Thyroid gland (tissue), 4 donors: ENCODE data around the gene NPC2. TPM values are rescaled to one million over a fixed set of nuclear protein-coding genes. Genes with fewer than 3 reads are reported as not detected.
A peak's percentile ranks its signal among the peaks of the same experiment; 100 is the strongest.

Experiments used
- DNase-seq, 2 donors: peaks; one replicate each; pipeline ENCODE4 v3.0.0-alpha.2; 2019
- H3K27ac ChIP-seq, 3 donors: fragments of 200-600 bp; sonication (generic); 1 replicate in 2 of 3; 2 replicates in 1 of 3; pipeline ENCODE4 v1.5.1; 2016 to 2019; ENCODE audit warnings: mild to moderate bottlenecking in 1 of 3, moderate library complexity in 1 of 3
- H3K27me3 ChIP-seq: fragments of 200-600 bp; sonication (generic); one replicate; pipeline ENCODE4 v1.5.1; 2019
- H3K36me3 ChIP-seq, 2 donors: fragments of 200-600 bp; sonication (generic); one replicate each; pipeline ENCODE4 v1.5.1; 2016 to 2019
- H3K4me1 ChIP-seq, 2 donors: fragments of 200-600 bp; sonication (generic); one replicate each; pipeline ENCODE4 v1.5.1; 2017 to 2019
- H3K4me3 ChIP-seq, 3 donors: fragments of 200-600 bp; sonication (generic); replicated peaks in 1 of 3; 1 replicate in 2 of 3; 2 replicates in 1 of 3; pipeline ENCODE4 v1.5.1; 2016; ENCODE audit warnings: mild to moderate bottlenecking in 1 of 3
- H3K9me3 ChIP-seq: fragments of 200-600 bp; sonication (generic); one replicate; pipeline ENCODE4 v1.5.1; 2017
- POLR2A ChIP-seq, 2 donors: fragments of 450-650 bp; IDR thresholded peaks; one replicate each; pipeline ENCODE4 v1.6.1; 2017; ENCODE audit warnings: antibody characterized with exemption in 2 of 2, mild to moderate bottlenecking in 2 of 2, moderate library complexity in 1 of 2
- WGBS, 2 donors: methylation state at CpG; one replicate each; pipeline ENCODE4 v1.1.5; 2017; 5-methylcytosine and 5-hydroxymethylcytosine counted together
- intact Hi-C: fragments of 100-400 bp; cut with DNase I; formaldehyde crosslinking; loops from one replicate; pipeline ENCODE4 v1.15.1; 2023
- total RNA-seq, 4 donors: library from RNA; depleted of rRNA; stranded (reverse); fragments of >200 nt; gene quantifications; one replicate each; pipeline ENCODE4 v1.2.3, GENCODE V29; 2016
- TF ChIP-seq, protein P1 (sequence below), 6 experiments: fragments of 200-600 bp in 3 of 6; fragments of 450-650 bp in 3 of 6; sonication (generic) in 3 of 6; IDR thresholded peaks; one replicate each; pipeline ENCODE4 v1.5.1; 2016 to 2019; ENCODE audit warnings: antibody characterized with exemption in 6 of 6, mild to moderate bottlenecking in 2 of 6, inconsistent platforms in 1 of 6, moderate library complexity in 1 of 6

NPC2 gene
- total RNA-seq, 4 donors from 2014 or later = 583 to 1,617 (median 793) TPM

DNA sequence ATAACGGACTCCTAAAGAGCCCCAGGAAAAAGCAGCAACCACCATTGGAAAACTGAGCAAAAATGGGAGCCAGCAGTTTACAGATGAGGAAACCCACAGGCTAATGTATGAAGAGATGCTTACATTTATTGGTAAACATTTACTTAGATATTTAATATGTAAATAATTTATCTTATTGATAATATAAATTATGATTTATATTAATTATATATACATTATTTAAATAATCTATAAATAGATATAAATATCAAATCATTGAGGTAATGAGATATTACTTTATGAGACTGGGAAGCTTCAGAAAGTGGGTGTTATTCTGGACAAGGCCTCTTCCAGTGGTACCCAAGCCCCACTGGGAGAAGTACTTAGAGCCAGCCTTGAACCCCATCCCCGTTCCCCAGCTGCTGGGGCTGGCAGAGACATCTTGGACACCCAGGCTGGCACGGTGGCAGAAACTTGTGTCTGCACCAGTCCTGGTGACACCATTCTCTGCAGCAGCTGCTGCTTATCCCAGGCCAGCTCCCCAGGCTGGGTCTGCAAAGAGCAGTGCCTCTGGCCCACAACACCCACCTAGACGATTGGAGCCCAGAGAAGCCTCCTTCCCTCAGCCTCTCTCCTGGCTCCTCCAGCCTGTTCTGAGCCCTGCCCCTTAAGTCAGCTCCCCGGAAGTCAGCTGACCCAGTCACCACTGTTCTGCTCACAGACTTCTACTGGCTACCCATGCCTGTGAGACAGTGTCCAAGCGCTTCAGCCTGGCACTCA is 26.4 kb upstream of the NPC2 start:
- Histone ChIP-seq H3K9me3 (no peaks in the 10 kb centered on the region), H3K4me3 (no peak overlapping the region), H3K27me3 (no peaks in the 10 kb centered on the region), H3K27ac (peak overlapping the region in 1 of 3 donors; percentile 28), H3K36me3 (peaks cover 3 to 4% of the 10 kb centered on the region in 2 donors), H3K4me1 (peaks cover 20 to 24% of the 10 kb centered on the region in 2 donors)
- intact Hi-C loops = no loop called here
- no peak for DNase-seq
- TF ChIP-seq POLR2A (IDR thresholded peaks at IDR 0.05) = no peak
- TF ChIP-seq, protein P1, sequence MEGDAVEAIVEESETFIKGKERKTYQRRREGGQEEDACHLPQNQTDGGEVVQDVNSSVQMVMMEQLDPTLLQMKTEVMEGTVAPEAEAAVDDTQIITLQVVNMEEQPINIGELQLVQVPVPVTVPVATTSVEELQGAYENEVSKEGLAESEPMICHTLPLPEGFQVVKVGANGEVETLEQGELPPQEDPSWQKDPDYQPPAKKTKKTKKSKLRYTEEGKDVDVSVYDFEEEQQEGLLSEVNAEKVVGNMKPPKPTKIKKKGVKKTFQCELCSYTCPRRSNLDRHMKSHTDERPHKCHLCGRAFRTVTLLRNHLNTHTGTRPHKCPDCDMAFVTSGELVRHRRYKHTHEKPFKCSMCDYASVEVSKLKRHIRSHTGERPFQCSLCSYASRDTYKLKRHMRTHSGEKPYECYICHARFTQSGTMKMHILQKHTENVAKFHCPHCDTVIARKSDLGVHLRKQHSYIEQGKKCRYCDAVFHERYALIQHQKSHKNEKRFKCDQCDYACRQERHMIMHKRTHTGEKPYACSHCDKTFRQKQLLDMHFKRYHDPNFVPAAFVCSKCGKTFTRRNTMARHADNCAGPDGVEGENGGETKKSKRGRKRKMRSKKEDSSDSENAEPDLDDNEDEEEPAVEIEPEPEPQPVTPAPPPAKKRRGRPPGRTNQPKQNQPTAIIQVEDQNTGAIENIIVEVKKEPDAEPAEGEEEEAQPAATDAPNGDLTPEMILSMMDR (IDR thresholded peaks at IDR 0.05) = no peak
- 86 to 88% methylated on average over 6 of the region's 6 CpGs for WGBS, 2 donors

DNA sequence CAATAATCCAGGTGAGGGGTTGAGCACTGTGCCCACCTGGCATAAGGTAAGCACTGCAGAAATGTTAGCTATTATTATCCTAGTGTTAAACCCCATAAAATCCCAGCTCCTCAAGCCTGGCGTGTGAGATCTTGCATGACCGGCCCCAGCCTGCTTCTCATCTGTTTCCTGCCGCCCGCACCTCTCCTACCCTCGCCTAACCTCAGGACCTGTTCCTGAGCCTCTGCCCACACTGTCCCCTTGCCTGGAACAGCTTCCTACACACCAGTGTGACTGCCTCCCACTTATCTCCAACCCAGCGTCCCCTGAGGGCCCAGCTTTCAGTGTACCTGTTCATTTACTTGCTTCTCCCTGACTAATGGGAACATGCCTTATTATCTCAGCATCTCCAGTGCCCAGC is 25.1 kb upstream of the NPC2 start:
- intact Hi-C loops = no loop called here

DNA sequence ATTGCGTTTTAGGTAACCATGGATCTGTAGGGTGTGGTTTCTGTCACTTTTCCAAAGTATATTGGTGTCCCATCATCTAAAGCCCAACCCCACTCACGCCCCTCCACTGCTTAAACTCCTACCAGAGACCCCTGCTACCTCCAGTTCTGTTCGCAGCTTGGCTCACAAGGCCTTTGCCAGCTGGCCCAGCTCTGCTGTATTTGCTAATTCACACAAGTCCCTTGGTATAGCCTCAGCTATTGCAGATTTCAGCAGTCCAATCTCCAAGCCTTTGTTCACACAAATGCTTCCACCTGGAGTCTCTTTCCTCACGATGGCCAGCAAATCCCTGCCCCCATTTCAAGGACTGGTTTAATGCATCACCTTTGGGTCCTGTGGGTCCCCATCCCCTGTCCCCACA is 24.6 kb upstream of the NPC2 start:
- H3K27me3 ChIP-seq = no peaks in the 10 kb centered on the region
- intact Hi-C loops = no loop called here
- peaks cover 3 to 4% of the 10 kb centered on the region in 2 donors for H3K36me3 ChIP-seq
- TF ChIP-seq, protein P1 (IDR thresholded peaks at IDR 0.05) = no peak
- no peak for TF ChIP-seq POLR2A (IDR thresholded peaks at IDR 0.05)
- H3K4me3 ChIP-seq = no peak overlapping the region
- H3K4me1 ChIP-seq = peaks cover 19 to 22% of the 10 kb centered on the region in 2 donors
- no peaks in the 10 kb centered on the region for H3K9me3 ChIP-seq
- peak overlapping the region in 1 of 3 donors; percentile 32 for H3K27ac ChIP-seq
- DNase-seq = no peak
- WGBS, 2 donors = 94% methylated on average over 4 of the region's 4 CpGs

More for the DNA sequence above, 25.1 kb upstream of the NPC2 start:
- peaks cover 19 to 23% of the 10 kb centered on the region in 2 donors for H3K4me1 ChIP-seq
- H3K27ac ChIP-seq = peak overlapping the region in 1 of 3 donors; percentile 32
- DNase-seq = no peak
- no peak for TF ChIP-seq POLR2A (IDR thresholded peaks at IDR 0.05)
- TF ChIP-seq, protein P1 (IDR thresholded peaks at IDR 0.05) = no peak
- H3K36me3 ChIP-seq = peaks cover 3 to 4% of the 10 kb centered on the region in 2 donors
- no peaks in the 10 kb centered on the region for H3K9me3 ChIP-seq
- 88 to 93% methylated on average over 6 of the region's 6 CpGs for WGBS, 2 donors
- no peak overlapping the region for H3K4me3 ChIP-seq
- no peaks in the 10 kb centered on the region for H3K27me3 ChIP-seq

DNA sequence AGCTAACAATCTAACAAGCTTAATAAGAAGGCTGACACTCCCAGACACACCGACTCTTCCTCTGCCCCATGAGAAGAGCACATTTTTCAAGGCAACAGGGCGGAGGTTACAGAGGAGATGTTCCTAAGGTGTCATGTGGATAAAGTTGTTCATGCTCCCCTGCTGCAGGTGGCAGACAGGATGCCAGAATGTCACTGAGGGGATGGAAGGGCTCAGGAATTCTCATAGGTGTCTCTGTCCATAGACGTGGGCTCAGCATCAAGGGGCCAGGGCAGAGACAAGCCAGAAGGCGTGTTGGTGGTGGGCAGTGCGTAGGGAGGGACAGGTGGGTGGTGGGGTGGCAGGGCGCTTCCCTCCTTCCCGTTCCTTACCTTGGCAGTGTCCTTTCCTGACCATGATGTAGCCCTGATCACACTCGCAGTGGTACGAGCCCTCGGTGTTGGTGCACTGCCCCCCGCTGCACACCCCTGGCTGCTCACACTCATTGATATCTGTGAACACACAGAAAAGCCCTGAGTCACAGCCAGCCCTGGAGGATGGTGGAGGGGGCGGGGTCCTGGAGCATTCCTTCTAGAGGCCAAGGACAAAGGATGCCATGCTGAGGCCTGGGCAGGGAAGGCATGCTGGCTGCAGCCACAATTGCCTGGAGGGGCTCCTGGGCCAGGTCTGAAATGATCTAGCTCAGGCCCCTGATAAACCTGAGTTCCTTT is 23.5 kb upstream of the NPC2 start:
- Histone ChIP-seq H3K4me3 (no peak overlapping the region), H3K27me3 (no peaks in the 10 kb centered on the region), H3K4me1 (peaks cover 19 to 25% of the 10 kb centered on the region in 2 donors), H3K9me3 (no peaks in the 10 kb centered on the region), H3K36me3 (peaks cover 3 to 4% of the 10 kb centered on the region in 2 donors), H3K27ac (peak overlapping the region in 1 of 3 donors; percentile 32)
- DNase-seq = peak in 1 of 2 donors; percentile 29
- 93 to 95% methylated on average over 10 to 12 of the region's 12 CpGs for WGBS, 2 donors
- no peak for TF ChIP-seq POLR2A (IDR thresholded peaks at IDR 0.05)
- TF ChIP-seq, protein P1 (IDR thresholded peaks at IDR 0.05) = no peak
- intact Hi-C loops = no loop called here
